Stimulated activated naive CD8-positive, alpha-beta T cell treated with anti-CD3 and anti-CD28 coated beads, Interleukin-15, Interleukin-2, amounts not matched to agents 100 ng/mL and 50 ng/mL, for 24 hours (primary cell): ENCODE measurements around the gene GMPR.
"Not testable (repeated sequence)": the region's sequence is repeated elsewhere in the genome, so short reads cannot be mapped to it uniquely, and the experiment has no call there.

ENCODE experiments used
- H3K27ac Mint-ChIP-seq: one replicate; pipeline ENCODE4 v1.8.0; 2021; ENCODE audit warnings: mild to moderate bottlenecking, mixed read lengths
- H3K27me3 Mint-ChIP-seq: one replicate; pipeline ENCODE4 v1.8.0; 2021; ENCODE audit warnings: mixed read lengths
- H3K36me3 Mint-ChIP-seq: one replicate; pipeline ENCODE4 v1.8.0; 2021; ENCODE audit warnings: low read depth, mixed read lengths
- H3K4me1 Mint-ChIP-seq: one replicate; pipeline ENCODE4 v1.8.0; 2021; ENCODE audit warnings: low read depth, mixed read lengths
- H3K4me3 Mint-ChIP-seq: one replicate; pipeline ENCODE4 v1.8.0; 2021; ENCODE audit warnings: mild to moderate bottlenecking, mixed read lengths
- H3K9me3 Mint-ChIP-seq: one replicate; pipeline ENCODE4 v1.8.0; 2021; ENCODE audit warnings: mixed read lengths

Gene GMPR

DNA sequence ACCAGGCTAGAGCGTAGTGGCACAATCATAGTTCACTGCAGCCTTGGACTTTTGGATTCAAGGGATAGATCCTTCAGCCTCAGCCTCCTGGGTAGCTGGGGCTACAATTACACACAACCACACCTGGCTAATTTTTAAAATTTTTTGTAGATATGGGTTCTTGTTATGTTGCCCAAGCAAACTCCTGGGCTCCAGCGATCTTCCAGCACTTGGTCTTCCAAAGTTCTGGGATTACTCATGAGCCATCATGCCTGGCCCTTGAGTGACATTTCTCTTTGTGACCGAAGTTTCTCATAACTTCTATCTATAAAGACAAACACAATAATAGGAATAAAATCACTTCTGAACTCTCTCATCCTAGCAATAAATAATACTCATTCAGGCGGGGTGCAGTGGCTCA is 26.1 kb upstream of the GMPR start:
- Mint-ChIP-seq H3K4me1 (peaks cover 5% of the 10 kb centered on the region), H3K36me3 (no peaks in the 10 kb centered on the region), H3K27me3 (peaks cover 34% of the 10 kb centered on the region), H3K27ac (no peak overlapping the region), H3K9me3 (no peaks in the 10 kb centered on the region), H3K4me3 (no peak overlapping the region)

DNA sequence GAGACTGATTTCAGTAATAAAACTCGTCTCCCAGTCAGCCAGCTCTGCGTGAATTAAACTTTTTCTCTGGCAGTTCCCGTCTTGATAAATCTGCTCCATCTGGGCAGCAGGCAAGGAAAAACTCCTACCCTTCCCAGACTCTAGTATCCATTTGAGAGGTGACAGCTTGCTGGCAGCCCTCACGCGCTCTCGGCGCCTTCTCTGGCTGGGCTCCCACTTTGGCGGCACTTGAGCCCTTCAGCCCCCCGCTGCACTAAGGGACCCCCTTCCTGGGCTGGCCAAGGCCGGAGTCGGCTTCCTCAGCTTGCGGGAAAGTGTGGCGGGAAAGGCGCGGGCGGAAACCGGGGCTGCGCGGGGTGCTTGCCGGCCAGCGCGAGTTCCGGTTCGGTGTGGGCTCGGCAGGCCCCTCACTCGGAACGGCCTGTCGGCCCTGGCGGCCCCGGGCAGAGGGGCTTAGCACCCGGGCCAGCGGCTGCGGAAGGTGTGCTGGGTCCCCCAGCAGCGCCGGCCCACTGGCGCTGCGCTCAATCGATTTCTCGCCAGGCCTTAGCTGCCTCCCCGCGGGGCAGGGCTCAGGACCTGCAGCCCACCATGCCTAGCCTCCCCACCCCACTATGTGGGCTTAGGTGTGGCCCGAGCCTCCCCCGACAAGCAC is 21.8 kb upstream of the GMPR start:
- Mint-ChIP-seq H3K27me3 (peaks cover 37% of the 10 kb centered on the region), H3K27ac (no peak overlapping the region), H3K9me3 (no peaks in the 10 kb centered on the region), H3K4me3 (no peak overlapping the region), H3K36me3 (no peaks in the 10 kb centered on the region), H3K4me1 (peaks cover 5% of the 10 kb centered on the region)

DNA sequence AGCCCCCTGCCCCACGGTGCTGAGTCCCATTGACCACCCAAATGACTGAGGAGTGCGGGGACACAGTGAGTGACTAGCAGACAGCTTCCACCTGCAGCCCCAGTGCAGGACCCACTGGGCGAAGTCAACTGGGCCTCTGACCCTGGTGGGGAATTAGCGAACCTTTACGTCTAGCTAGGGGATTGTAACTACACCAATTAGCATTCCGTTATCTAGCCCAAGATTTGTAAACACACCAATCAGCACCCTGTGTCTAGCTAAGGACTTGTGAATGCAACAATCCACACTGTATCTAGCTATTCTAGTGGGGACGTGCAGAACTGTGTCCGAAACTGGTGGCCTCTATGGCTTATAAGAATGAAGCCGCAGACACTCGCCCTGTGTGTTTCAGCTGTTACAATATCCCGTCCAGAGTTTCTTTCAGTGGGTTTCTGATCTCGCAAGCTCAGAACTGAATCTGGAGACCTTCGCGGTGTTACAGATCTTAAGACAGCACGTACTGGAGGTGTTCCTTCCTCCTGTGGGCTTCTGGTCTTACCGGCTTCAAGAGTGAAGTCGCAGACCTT is 21.1 kb upstream of the GMPR start:
- no peak overlapping the region for H3K4me3 Mint-ChIP-seq
- H3K27me3 Mint-ChIP-seq = peaks cover 37% of the 10 kb centered on the region
- H3K36me3 Mint-ChIP-seq = no peaks in the 10 kb centered on the region
- H3K4me1 Mint-ChIP-seq = peaks cover 5% of the 10 kb centered on the region
- H3K27ac Mint-ChIP-seq = no peak overlapping the region
- H3K9me3 Mint-ChIP-seq = no peaks in the 10 kb centered on the region

DNA sequence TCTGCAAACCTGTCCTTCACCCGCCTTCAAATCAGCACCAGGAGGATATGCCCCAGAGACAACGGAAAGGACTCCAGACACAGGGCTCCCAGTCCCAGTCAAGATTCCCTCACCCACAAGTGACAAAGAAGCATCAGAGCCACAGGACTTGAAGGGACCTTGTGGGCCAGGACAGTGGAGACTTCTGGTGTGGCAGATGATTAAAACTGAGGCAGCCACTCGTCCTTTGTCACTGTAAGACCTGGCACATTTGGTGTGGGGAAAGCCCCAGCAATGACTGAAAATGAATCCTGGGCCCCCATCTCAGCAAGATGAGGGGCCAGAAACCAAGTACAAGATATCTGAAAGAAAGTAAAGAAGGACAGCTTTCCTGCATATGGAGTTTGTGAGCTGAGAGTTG is 15.6 kb upstream of the GMPR start:
- Mint-ChIP-seq H3K4me1 (peaks cover 4% of the 10 kb centered on the region), H3K36me3 (no peaks in the 10 kb centered on the region), H3K4me3 (no peak overlapping the region), H3K9me3 (no peaks in the 10 kb centered on the region), H3K27me3 (peaks cover 31% of the 10 kb centered on the region), H3K27ac (no peak overlapping the region)

DNA sequence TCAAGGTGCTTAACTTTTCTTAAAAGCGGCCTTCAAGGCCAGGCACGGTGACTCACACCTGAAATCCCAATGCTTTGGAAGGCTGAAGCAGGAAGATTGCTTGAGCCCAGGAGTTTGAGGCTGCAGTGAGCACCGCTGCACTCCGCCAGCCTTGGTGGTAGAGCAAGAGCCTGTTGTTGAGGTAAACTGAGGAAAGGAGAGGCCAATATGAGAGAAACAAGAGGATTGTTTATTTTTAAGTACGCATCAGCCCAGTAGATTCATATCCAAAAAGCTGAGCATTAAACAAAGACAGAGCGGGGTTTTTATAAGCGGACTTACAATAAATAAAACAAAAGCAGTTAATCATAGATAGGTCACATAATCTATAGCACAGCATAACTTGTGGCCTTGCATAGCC is 15.0 kb upstream of the GMPR start:
- Mint-ChIP-seq H3K4me1 (peaks cover 4% of the 10 kb centered on the region), H3K36me3 (no peaks in the 10 kb centered on the region), H3K27ac (no peak overlapping the region), H3K4me3 (no peak overlapping the region), H3K27me3 (peaks cover 34% of the 10 kb centered on the region), H3K9me3 (no peaks in the 10 kb centered on the region)

DNA sequence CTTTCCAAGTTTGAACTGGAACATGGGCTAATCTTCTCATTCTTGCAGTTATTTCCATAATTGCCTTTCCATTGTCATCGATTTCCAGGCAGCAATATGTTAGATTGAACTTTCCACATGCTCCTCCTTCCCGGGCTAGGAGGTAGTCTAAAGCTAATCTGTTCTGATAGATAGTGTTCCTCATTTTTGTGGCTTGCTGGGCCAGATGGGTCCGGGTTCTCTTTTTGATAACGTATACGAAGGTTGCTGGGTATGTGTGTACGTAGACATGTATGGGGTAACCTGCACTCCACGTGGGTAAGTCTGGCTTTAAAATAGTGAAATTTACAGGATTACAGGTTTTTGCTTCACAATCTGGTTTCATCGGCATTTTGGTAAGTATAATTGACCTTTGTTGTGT is 14.0 kb upstream of the GMPR start:
- Mint-ChIP-seq H3K27ac (no peak overlapping the region), H3K27me3 (peaks cover 31% of the 10 kb centered on the region), H3K9me3 (no peaks in the 10 kb centered on the region), H3K4me1 (peaks cover 4% of the 10 kb centered on the region), H3K4me3 (no peak overlapping the region), H3K36me3 (no peaks in the 10 kb centered on the region)

DNA sequence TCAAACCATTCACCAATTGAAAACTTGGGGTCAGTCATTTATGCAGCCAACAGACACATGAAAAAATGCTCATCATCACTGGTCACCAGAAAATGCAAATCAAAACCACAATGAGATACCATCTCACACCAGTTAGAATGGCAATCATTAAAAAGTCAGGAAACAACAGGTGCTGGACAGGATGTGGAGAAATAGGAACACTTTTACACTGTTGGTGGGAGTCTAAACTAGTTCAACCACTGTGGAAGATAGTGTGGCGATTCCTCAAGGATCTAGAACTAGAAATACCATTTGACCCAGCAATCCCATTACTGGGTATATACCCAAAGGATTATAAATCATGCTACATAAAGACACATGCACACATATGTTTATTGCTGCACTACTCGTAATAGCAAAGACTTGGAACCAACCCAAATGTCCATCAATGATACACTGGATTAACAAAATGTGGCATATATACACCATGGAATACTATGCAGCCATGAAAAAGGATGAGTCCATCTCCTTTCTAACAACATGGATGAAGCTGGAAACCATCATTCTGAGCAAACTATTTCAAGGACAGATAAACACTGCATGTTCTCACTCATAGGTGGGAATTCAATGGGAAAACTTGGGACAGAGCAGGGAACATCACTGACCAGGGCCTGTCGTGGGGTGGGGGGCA is 13.2 kb upstream of the GMPR start:
- not testable (repeated sequence) for H3K9me3 Mint-ChIP-seq, H3K27ac Mint-ChIP-seq

DNA sequence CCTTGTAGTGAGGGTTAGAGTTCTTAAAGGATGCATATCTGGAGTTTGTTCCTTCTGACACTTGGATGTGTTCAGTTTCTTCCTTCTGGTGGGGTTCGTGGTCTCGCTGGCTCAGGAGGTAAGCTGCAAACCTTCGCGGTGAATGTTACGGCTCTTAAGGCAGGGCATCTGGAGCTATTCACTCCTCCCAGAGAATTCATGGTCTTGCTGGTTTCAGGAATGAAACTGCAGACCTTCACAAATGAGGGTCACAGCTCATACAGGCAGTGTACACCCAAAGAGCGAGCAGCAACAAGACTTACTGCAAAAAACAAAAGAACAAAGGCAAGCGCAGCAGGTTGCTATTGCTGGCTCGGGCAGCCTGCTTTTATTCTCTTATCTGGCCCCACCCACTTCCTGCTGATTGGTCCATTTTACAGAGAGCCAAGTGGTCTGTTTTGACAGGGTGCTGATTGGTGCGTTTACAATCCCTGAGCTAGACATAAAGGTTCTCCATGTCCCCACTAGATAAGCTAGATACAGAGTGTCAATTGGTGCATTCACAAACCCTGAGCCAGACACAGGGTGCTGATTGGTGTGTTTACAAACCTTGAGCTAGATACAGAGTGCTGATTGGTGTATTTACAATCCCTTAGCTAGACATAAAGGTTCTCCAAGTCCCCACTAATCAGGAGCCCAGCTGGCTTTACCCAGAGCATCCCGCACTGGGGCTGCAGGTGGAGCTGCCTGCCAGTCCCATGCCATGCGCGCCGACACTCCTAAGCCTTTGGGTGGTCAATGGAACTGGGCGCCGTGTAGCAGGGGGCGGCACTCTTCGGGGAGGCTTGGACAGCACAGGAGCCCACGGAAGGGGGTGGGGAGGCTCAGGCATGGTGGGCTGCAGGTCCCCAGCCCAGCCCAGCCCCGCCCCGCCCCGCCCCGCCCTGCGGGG is 12.0 kb upstream of the GMPR start:
- H3K27me3 Mint-ChIP-seq = peaks cover 31% of the 10 kb centered on the region
- H3K4me1 Mint-ChIP-seq, H3K36me3 Mint-ChIP-seq, H3K9me3 Mint-ChIP-seq, H3K27ac Mint-ChIP-seq, H3K4me3 Mint-ChIP-seq: not testable (repeated sequence)

More for the DNA sequence above, 13.2 kb upstream of the GMPR start:
- H3K4me3 Mint-ChIP-seq, H3K4me1 Mint-ChIP-seq, H3K36me3 Mint-ChIP-seq: not testable (repeated sequence)
- H3K27me3 Mint-ChIP-seq = peaks cover 31% of the 10 kb centered on the region

DNA sequence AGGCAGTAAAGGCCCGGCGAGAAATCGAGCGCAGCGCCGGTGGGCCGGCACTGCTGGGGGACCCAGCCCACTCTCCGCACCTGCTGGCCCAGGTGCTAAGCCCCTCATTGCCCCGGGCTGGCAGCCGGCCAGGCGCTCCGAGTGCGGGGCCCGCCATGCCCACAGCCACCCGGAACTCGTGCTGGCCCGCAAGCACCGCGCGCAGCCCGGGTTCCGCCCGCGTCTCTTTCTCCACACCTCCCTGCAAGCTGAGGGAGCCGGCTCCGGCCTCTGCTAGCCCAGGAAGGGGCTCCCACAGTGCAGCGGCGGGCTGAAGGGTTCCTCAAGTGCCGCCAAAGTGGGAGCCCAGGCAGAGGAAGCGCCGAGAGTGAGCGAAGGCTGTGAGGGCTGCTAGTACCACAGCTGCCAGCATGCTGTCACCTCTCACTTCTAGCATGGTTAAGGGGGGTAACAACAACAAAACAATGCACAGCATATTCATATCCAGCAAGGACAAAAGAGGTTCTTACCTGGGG is 11.3 kb upstream of the GMPR start:
- Mint-ChIP-seq H3K4me1 (peaks cover 4% of the 10 kb centered on the region), H3K4me3 (no peak overlapping the region), H3K9me3 (no peaks in the 10 kb centered on the region), H3K36me3 (no peaks in the 10 kb centered on the region), H3K27me3 (peaks cover 31% of the 10 kb centered on the region), H3K27ac (no peak overlapping the region)

DNA sequence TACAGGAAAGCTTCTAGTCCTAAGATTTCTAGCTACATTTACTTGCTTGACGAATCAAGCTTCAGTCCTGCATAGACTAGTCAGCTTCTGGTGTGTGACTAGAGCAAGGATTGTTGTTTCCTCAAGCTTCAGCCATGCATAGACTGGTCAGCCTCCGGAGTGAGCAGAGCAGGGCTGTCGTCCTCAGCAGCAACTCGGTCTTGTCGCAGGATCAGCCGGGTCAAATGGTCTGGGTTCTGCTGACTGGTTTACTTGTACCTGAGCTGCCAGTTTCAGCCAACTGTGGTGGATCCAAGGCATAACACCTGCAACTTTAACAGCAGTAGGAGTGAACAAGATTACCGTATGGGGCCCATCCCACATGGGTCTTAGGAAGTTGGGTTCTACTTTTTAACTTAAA is 10.8 kb upstream of the GMPR start:
- Mint-ChIP-seq H3K4me1 (peaks cover 4% of the 10 kb centered on the region), H3K9me3 (no peaks in the 10 kb centered on the region), H3K27ac (no peak overlapping the region), H3K27me3 (peaks cover 31% of the 10 kb centered on the region), H3K36me3 (no peaks in the 10 kb centered on the region), H3K4me3 (no peak overlapping the region)

DNA sequence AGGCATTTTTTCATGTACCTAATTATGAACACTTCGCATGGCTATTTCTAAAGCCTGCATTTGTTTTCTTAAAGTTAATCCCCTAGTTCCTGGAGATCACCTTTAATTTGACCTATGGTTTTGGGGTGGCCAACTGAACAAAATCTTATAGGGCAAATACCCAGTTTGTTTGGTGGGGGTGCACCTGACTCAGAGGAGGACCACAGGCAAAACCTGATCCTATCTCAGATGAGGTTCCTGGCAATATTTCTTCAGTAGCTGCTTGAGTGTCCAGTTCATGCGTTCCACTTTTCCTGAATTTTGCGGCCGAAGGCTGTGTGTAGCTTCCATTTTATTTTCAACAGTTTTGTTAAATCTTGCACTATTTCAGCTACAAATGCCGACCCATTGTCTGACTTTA is 10.3 kb upstream of the GMPR start:
- peaks cover 29% of the 10 kb centered on the region for H3K27me3 Mint-ChIP-seq
- H3K36me3 Mint-ChIP-seq = no peaks in the 10 kb centered on the region
- no peaks in the 10 kb centered on the region for H3K9me3 Mint-ChIP-seq
- no peak overlapping the region for H3K27ac Mint-ChIP-seq
- H3K4me3 Mint-ChIP-seq = no peak overlapping the region
- peaks cover 2% of the 10 kb centered on the region for H3K4me1 Mint-ChIP-seq

DNA sequence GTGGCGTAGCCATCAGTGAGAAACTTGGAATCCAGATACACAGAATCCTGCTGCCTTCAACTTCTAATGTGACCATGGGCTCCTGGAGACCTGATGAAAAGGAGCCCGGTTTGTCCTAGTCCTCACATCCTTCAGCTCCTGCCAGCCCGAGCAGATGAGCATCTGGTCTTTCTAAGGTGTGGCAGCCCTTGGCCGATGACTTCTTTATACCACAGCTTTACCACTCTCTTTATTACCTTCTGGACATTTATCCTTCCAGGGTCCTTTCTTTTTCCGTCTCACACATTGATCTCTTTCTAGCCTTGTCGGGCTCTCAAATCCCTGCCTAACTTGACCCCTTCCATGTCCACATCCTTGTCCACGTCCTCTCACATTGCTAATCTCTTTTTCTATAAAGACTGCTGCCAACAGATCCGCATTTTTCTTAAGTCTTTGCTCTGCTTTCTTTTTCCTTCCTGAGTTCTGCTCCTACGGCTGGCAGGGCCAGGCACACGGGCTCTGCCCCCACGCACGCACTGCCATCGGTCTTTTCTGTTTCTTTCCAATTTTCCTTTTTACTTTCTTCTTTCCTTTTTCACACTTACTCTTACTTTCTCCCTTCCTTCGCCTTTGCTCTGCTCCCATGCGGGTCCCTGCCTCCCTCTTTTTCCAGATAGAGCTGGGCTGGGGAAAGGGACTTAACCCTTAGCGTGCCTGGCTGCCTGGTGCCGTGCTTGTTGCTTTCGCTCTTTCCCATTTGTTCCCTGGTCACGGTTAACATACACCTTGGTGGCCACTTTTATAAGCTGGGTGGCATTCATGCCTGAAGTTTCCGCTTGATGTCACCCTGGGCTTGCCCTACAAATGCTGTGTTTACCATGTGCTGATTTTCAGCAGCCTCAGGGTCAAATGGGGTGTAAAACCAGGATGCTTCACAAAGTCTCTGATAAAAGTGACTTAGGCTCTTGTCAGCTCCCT is 9.4 kb upstream of the GMPR start:
- Mint-ChIP-seq H3K27me3 (peaks cover 28% of the 10 kb centered on the region), H3K36me3 (no peaks in the 10 kb centered on the region), H3K9me3 (no peaks in the 10 kb centered on the region), H3K4me3 (no peak overlapping the region), H3K4me1 (no peaks in the 10 kb centered on the region), H3K27ac (no peak overlapping the region)

DNA sequence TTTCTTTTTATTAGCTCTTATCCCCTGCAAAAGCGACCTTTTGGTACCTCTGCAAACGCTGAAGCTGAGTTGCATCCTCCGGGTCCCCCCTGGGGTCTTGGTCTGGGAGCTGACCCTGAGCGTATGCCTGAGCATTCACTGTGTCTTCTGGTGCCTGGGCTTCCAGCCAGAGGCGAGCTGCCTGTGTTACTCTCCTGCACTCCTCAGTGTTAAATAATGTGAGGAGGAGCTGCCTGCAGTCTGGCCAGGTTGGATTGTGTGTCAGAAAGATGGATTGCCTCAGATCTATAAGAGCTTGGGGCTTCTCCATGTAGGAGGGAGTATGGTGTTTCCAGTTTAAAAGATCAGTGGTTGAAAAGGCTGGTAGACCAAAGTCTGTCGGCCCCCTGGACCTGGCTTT is 8.7 kb upstream of the GMPR start:
- Mint-ChIP-seq H3K27ac (no peak overlapping the region), H3K9me3 (no peaks in the 10 kb centered on the region), H3K27me3 (peaks cover 24% of the 10 kb centered on the region), H3K36me3 (no peaks in the 10 kb centered on the region), H3K4me1 (no peaks in the 10 kb centered on the region), H3K4me3 (no peak overlapping the region)

DNA sequence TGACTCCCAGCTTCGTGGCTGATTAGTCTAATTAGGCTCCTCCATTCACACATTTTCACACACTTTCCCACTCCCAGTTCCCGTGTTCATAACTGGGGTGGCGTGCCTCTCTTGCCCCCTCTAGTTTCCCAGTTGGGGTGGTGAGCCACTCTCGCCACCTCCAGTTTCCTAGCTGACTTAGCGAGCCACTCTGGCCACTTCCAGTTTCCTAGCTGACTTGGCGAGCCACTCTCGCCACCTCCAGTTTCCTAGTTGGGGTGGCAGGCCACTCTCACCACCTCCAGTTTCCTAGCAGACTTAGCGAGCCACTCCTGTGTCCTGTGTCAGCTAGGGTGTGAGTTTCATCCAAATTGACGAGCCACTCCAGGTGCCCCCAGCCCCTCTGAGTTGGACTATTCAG is 7.4 kb upstream of the GMPR start:
- H3K4me1 Mint-ChIP-seq = no peaks in the 10 kb centered on the region
- H3K4me3 Mint-ChIP-seq = no peak overlapping the region
- H3K36me3 Mint-ChIP-seq = no peaks in the 10 kb centered on the region
- H3K27ac Mint-ChIP-seq = no peak overlapping the region
- H3K9me3 Mint-ChIP-seq = no peaks in the 10 kb centered on the region
- H3K27me3 Mint-ChIP-seq = peaks cover 25% of the 10 kb centered on the region
